CD4-positive, CD25-positive, alpha-beta regulatory T cell (primary cell): Measurements from ENCODE around the gene CHST11. TPM values are rescaled to one million over a fixed set of nuclear protein-coding genes. Genes with fewer than 3 reads are reported as not detected.

Experiments used
- ATAC-seq, 2 donors: fragments of 150-1000 bp; cut with Tn5 transposase; one replicate each; pipeline ENCODE4 v1.10.0; 2021; ENCODE audit warnings: low read depth in 2 of 2, moderate number of reproducible peaks in 2 of 2, moderate library complexity in 1 of 2
- DNase-seq, 3 donors: peaks; one replicate each; pipeline versions ENCODE4 v3.0.0 to v3.0.0-alpha.2; 2012 to 2022; ENCODE audit warnings: mixed read lengths in 1 of 3
- H3K27ac ChIP-seq: one replicate; pipeline ENCODE4 v1.7.0; 2013; ENCODE audit warnings: mild to moderate bottlenecking, low read length; ENCODE audit not compliant: insufficient read depth, poor library complexity, severe bottlenecking
- H3K27me3 ChIP-seq: one replicate; pipeline ENCODE4 v1.7.0; 2013; ENCODE audit warnings: low read length; ENCODE audit not compliant: control insufficient read depth, insufficient read depth
- H3K36me3 ChIP-seq: one replicate; pipeline ENCODE4 v1.7.0; 2013; ENCODE audit warnings: mild to moderate bottlenecking, low read length, moderate library complexity; ENCODE audit not compliant: control insufficient read depth, insufficient read depth
- H3K4me1 ChIP-seq: 2 replicates; pipeline ENCODE4 v1.7.0; 2013; ENCODE audit warnings: mild to moderate bottlenecking, low read length; ENCODE audit not compliant: insufficient read depth, control insufficient read depth, poor library complexity, severe bottlenecking
- H3K4me3 ChIP-seq: one replicate; pipeline ENCODE4 v1.7.0; 2013; ENCODE audit warnings: low read depth, mild to moderate bottlenecking, low read length, moderate library complexity
- H3K9me3 ChIP-seq, 2 experiments: 1 replicate in 1 of 2; 2 replicates in 1 of 2; pipeline ENCODE4 v1.7.0; 2013; ENCODE audit warnings: low read length in 2 of 2, mild to moderate bottlenecking in 1 of 2, moderate library complexity in 1 of 2; ENCODE audit not compliant: control insufficient read depth in 2 of 2
- H3K27ac Mint-ChIP-seq, 3 donors: one replicate each; pipeline ENCODE4 v1.8.0; 2020 to 2022; ENCODE audit warnings: mild to moderate bottlenecking in 3 of 3, mixed read lengths in 3 of 3, moderate library complexity in 2 of 3
- H3K27me3 Mint-ChIP-seq: one replicate; pipeline ENCODE4 v1.8.0; 2022; ENCODE audit warnings: mild to moderate bottlenecking, mixed read lengths
- H3K36me3 Mint-ChIP-seq: one replicate; pipeline ENCODE4 v1.8.0; 2020; ENCODE audit warnings: mixed read lengths
- H3K4me1 Mint-ChIP-seq, 4 donors: one replicate each; pipeline ENCODE4 v1.8.0; 2020 to 2022; ENCODE audit warnings: mixed read lengths in 4 of 4, mild to moderate bottlenecking in 1 of 4
- H3K4me3 Mint-ChIP-seq, 4 donors: one replicate each; pipeline ENCODE4 v1.8.0; 2020 to 2022; ENCODE audit warnings: mild to moderate bottlenecking in 4 of 4, mixed read lengths in 4 of 4, moderate library complexity in 3 of 4
- H3K9me3 Mint-ChIP-seq, 7 donors: one replicate each; pipeline ENCODE4 v1.8.0; 2020 to 2022; ENCODE audit warnings: mixed read lengths in 7 of 7, mild to moderate bottlenecking in 3 of 7, moderate library complexity in 2 of 7
- polyA plus RNA-seq, 4 donors: library from polyadenylated mRNA; unstranded; fragments of 300-500 nt; fragmentation: Illumina TruSeq; gene quantifications; one replicate each; pipeline ENCODE4 v1.2.3, GENCODE V29; 2021
- total RNA-seq: library from RNA; stranded (reverse); gene quantifications from one replicate; pipeline ENCODE4 v1.2.3, GENCODE V29; 2022

The CHST11 gene
- total and polyA plus RNA-seq, 5 donors from 2014 or later = 70.2 to 192 (median 105) TPM

- ATAC-seq (no peak), DNase-seq (no peak)
- Mint-ChIP-seq H3K27me3 (no peaks in the 10 kb centered on the region), H3K27ac (peak overlapping the region; percentile 87 to 96 (median 93)), H3K36me3 (peaks cover 35% of the 10 kb centered on the region), H3K4me3 (peak overlapping the region; percentile 73 to 84 (median 76)), H3K9me3 (no peaks in the 10 kb centered on the region), H3K4me1 (peaks cover 53 to 99% (median 82%) of the 10 kb centered on the region in 4 donors)
- peak overlapping the region; percentile 71 for H3K27ac ChIP-seq
- peak overlapping the region; percentile 47 for H3K4me3 ChIP-seq
- no peaks in the 10 kb centered on the region for H3K27me3 ChIP-seq
- H3K36me3 ChIP-seq = peaks cover 13% of the 10 kb centered on the region
- H3K4me1 ChIP-seq = peaks cover 94% of the 10 kb centered on the region
- H3K9me3 ChIP-seq = no peaks in the 10 kb centered on the region
Measured at GRCh38 chr12:104484079-104484478, 27.3 kb downstream of the CHST11 start.

GRCh38 chr12:104485651-104486362 is 29.1 kb downstream of the CHST11 start:
- peak overlapping the region; percentile 57 to 84 (median 76) for H3K4me3 Mint-ChIP-seq
- Histone ChIP-seq H3K36me3 (peaks cover 10% of the 10 kb centered on the region), H3K4me3 (peak overlapping the region; percentile 60), H3K27me3 (no peaks in the 10 kb centered on the region), H3K27ac (peak overlapping the region; percentile 71), H3K4me1 (peaks cover 95% of the 10 kb centered on the region), H3K9me3 (no peaks in the 10 kb centered on the region)
- DNase-seq (peak; percentile 49 to 83 (median 74)), ATAC-seq (peak; percentile 83)
- peaks cover 34% of the 10 kb centered on the region for H3K36me3 Mint-ChIP-seq
- peak overlapping the region; percentile 87 to 96 (median 93) for H3K27ac Mint-ChIP-seq
- H3K27me3 Mint-ChIP-seq = no peaks in the 10 kb centered on the region
- H3K9me3 Mint-ChIP-seq = no peaks in the 10 kb centered on the region
- H3K4me1 Mint-ChIP-seq = peaks cover 64 to 97% (median 85%) of the 10 kb centered on the region in 4 donors

- Mint-ChIP-seq H3K4me1 (peaks cover 66 to 97% (median 85%) of the 10 kb centered on the region in 4 donors), H3K9me3 (no peaks in the 10 kb centered on the region), H3K27ac (peak overlapping the region; percentile 87 to 96 (median 93)), H3K27me3 (no peaks in the 10 kb centered on the region), H3K4me3 (peak overlapping the region; percentile 28 to 84 (median 66)), H3K36me3 (peaks cover 29% of the 10 kb centered on the region)
- Histone ChIP-seq H3K9me3 (no peaks in the 10 kb centered on the region), H3K27me3 (no peaks in the 10 kb centered on the region), H3K27ac (peak overlapping the region; percentile 71), H3K36me3 (peaks cover 5% of the 10 kb centered on the region), H3K4me1 (peaks cover 95% of the 10 kb centered on the region), H3K4me3 (peak overlapping the region; percentile 60)
- ATAC-seq (no peak), DNase-seq (no peak)
Measured at GRCh38 chr12:104486363-104486750, 29.6 kb downstream of the CHST11 start.

GRCh38 chr12:104486943-104487819 is 30.4 kb downstream of the CHST11 start:
- no peaks in the 10 kb centered on the region for H3K9me3 ChIP-seq
- peaks cover 95% of the 10 kb centered on the region for H3K4me1 ChIP-seq
- peak overlapping the region; percentile 71 for H3K27ac ChIP-seq
- H3K4me3 ChIP-seq = peak overlapping the region; percentile 60
- no peaks in the 10 kb centered on the region for H3K9me3 Mint-ChIP-seq
- peaks cover 3% of the 10 kb centered on the region for H3K36me3 ChIP-seq
- peaks cover 60 to 97% (median 88%) of the 10 kb centered on the region in 4 donors for H3K4me1 Mint-ChIP-seq
- ATAC-seq = no peak
- peaks cover 27% of the 10 kb centered on the region for H3K36me3 Mint-ChIP-seq
- H3K27me3 ChIP-seq = no peaks in the 10 kb centered on the region
- no peaks in the 10 kb centered on the region for H3K27me3 Mint-ChIP-seq
- peak overlapping the region; percentile 29 to 84 (median 72) for H3K4me3 Mint-ChIP-seq
- no peak for DNase-seq
- H3K27ac Mint-ChIP-seq = peak overlapping the region; percentile 87 to 96 (median 93)

GRCh38 chr12:104488374-104488773 is 31.6 kb downstream of the CHST11 start:
- H3K4me3 Mint-ChIP-seq = peak overlapping the region in 3 of 4 donors; percentile 53 to 88 (median 74)
- ATAC-seq = no peak
- H3K27ac ChIP-seq = peak overlapping the region; percentile 71

GRCh38 chr12:104490186-104490585 is 33.4 kb downstream of the CHST11 start:
- Mint-ChIP-seq H3K4me1 (peaks cover 51 to 96% (median 81%) of the 10 kb centered on the region in 4 donors), H3K4me3 (peak overlapping the region; percentile 62 to 82 (median 75)), H3K27me3 (no peaks in the 10 kb centered on the region), H3K9me3 (no peaks in the 10 kb centered on the region), H3K36me3 (peaks cover 24% of the 10 kb centered on the region), H3K27ac (peak overlapping the region; percentile 79 to 98 (median 90))
- ATAC-seq (no peak), DNase-seq (peak in 1 of 3 donors; percentile 48)
- Histone ChIP-seq H3K27ac (peak overlapping the region; percentile 89), H3K9me3 (no peaks in the 10 kb centered on the region), H3K36me3 (peaks cover 2% of the 10 kb centered on the region), H3K4me1 (peaks cover 94% of the 10 kb centered on the region), H3K27me3 (no peaks in the 10 kb centered on the region), H3K4me3 (peak overlapping the region; percentile 60)

More at GRCh38 chr12:104488374-104488773, 31.6 kb downstream of the CHST11 start:
- Histone ChIP-seq H3K4me3 (peak overlapping the region; percentile 37), H3K27me3 (no peaks in the 10 kb centered on the region), H3K4me1 (peaks cover 95% of the 10 kb centered on the region), H3K36me3 (peaks cover 2% of the 10 kb centered on the region), H3K9me3 (no peaks in the 10 kb centered on the region)
- peaks cover 58 to 97% (median 85%) of the 10 kb centered on the region in 4 donors for H3K4me1 Mint-ChIP-seq
- peaks cover 26% of the 10 kb centered on the region for H3K36me3 Mint-ChIP-seq
- H3K27me3 Mint-ChIP-seq = no peaks in the 10 kb centered on the region
- DNase-seq = no peak
- H3K27ac Mint-ChIP-seq = peak overlapping the region; percentile 86 to 93 (median 93)
- no peaks in the 10 kb centered on the region for H3K9me3 Mint-ChIP-seq

- Mint-ChIP-seq H3K4me3 (peak overlapping the region; percentile 62 to 82 (median 75)), H3K27me3 (no peaks in the 10 kb centered on the region), H3K36me3 (peaks cover 26% of the 10 kb centered on the region), H3K4me1 (peaks cover 46 to 95% (median 78%) of the 10 kb centered on the region in 4 donors), H3K27ac (peak overlapping the region; percentile 79 to 98 (median 90)), H3K9me3 (no peaks in the 10 kb centered on the region)
- peaks cover 1% of the 10 kb centered on the region for H3K36me3 ChIP-seq
- H3K4me3 ChIP-seq = peak overlapping the region; percentile 60
- peaks cover 94% of the 10 kb centered on the region for H3K4me1 ChIP-seq
- DNase-seq (peak in 1 of 3 donors; percentile 51), ATAC-seq (peak; percentile 11 to 19)
- H3K27ac ChIP-seq = peak overlapping the region; percentile 89
- no peaks in the 10 kb centered on the region for H3K27me3 ChIP-seq
- no peaks in the 10 kb centered on the region for H3K9me3 ChIP-seq
Measured at GRCh38 chr12:104490850-104491249, 34.1 kb downstream of the CHST11 start.
